HepG2 (cell line): Measurements from ENCODE around the gene AK3. TPM values are rescaled to one million over a fixed set of nuclear protein-coding genes. Genes with fewer than 3 reads are reported as not detected.

Experiments
- ERF ChIP-seq: IDR thresholded peaks from 2 replicates; pipeline ENCODE4 v1.6.1; 2018; ENCODE audit warnings: missing biosample characterization, missing genetic modification reagents
- KMT2B ChIP-seq: IDR thresholded peaks from 2 replicates; pipeline ENCODE4 v1.6.1; 2016; ENCODE audit warnings: missing genetic modification reagents, missing compliant biosample characterization
- SKI ChIP-seq: fragments of 450-650 bp; IDR thresholded peaks from one replicate; pipeline ENCODE4 v1.6.1; 2018; ENCODE audit warnings: mild to moderate bottlenecking; ENCODE audit not compliant: partially characterized antibody
- YEATS4 ChIP-seq: sonication (generic); formaldehyde crosslinking; IDR thresholded peaks from 2 replicates; pipeline ENCODE4 v1.4.0; 2020; ENCODE audit warnings: missing genetic modification reagents, borderline replicate concordance
- ZBTB1 ChIP-seq: sonication (generic); formaldehyde crosslinking; IDR thresholded peaks from 2 replicates; pipeline ENCODE4 v1.4.0; 2020; ENCODE audit warnings: missing genetic modification reagents, borderline replicate concordance
- ZBTB42 ChIP-seq: sonication (generic); formaldehyde crosslinking; IDR thresholded peaks from 2 replicates; pipeline ENCODE4 v1.5.0; 2020; ENCODE audit warnings: mild to moderate bottlenecking, missing genetic modification reagents
- ZNF552 ChIP-seq: sonication (generic); formaldehyde crosslinking; IDR thresholded peaks from 2 replicates; pipeline ENCODE4 v1.9.0; 2022; ENCODE audit warnings: missing genetic modification reagents, mild to moderate bottlenecking, borderline replicate concordance
- polyA plus RNA-seq, 8 experiments: library from polyadenylated mRNA; depleted of rRNA in 3 of 8; stranded (reverse) in 7 of 8; unstranded in 1 of 8; fragments of >200 nt; fragmentation: Illumina TruSeq in 4 of 8; extraction: Trizol in 4 of 8; gene quantifications; 2 replicates each; pipeline versions ENCODE4 v1.2.1 to v1.2.3, GENCODE V29; 2011 to 2016; ENCODE audit warnings: low read depth in 4 of 8, missing spikeins in 1 of 8, mixed read lengths in 1 of 8; ENCODE audit not compliant: insufficient read depth in 1 of 8
- total RNA-seq, 5 experiments: library from RNA; depleted of rRNA; stranded (reverse); fragments of >200 nt; fragmentation: Illumina TruSeq; extraction: Trizol; gene quantifications; 2 replicates each; pipeline ENCODE4 v1.2.3, GENCODE V29; 2016; ENCODE audit warnings: low read depth in 1 of 5
- TF ChIP-seq, protein P1 (sequence below): sonication (generic); formaldehyde crosslinking; IDR thresholded peaks from 2 replicates; pipeline ENCODE4 v1.4.0; 2020; ENCODE audit warnings: missing genetic modification reagents
- TF ChIP-seq, protein P2 (sequence below): sonication (generic); formaldehyde crosslinking; IDR thresholded peaks from 2 replicates; pipeline ENCODE4 v1.5.0; 2020; ENCODE audit warnings: mild to moderate bottlenecking, missing genetic modification reagents, borderline replicate concordance

The AK3 gene
- total and polyA plus RNA-seq, 2 of the 13 experiments (the other 11 are each of a cell fraction or from before 2014, with no cell fraction given), result 76.8 to 109 TPM

DNA sequence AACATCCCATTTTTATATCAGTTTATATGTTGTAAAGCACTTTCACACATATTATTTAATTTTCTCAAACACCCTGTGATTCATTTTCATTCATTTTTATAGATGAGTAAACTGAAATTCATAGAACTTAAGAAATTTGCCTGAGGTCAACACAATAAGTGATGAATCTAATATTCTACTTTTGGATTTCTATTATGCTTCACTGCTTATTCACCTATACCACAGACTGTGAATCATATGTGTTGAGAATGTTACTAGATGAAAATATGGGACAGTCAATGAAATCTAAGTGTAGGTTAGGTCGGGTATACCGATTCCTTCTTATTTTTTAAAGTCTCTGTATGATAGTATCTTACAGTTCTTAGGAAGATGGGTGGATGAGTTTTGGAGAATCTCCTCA is 36.9 kb downstream of the AK3 start (continued):
- TF ChIP-seq, protein P1, sequence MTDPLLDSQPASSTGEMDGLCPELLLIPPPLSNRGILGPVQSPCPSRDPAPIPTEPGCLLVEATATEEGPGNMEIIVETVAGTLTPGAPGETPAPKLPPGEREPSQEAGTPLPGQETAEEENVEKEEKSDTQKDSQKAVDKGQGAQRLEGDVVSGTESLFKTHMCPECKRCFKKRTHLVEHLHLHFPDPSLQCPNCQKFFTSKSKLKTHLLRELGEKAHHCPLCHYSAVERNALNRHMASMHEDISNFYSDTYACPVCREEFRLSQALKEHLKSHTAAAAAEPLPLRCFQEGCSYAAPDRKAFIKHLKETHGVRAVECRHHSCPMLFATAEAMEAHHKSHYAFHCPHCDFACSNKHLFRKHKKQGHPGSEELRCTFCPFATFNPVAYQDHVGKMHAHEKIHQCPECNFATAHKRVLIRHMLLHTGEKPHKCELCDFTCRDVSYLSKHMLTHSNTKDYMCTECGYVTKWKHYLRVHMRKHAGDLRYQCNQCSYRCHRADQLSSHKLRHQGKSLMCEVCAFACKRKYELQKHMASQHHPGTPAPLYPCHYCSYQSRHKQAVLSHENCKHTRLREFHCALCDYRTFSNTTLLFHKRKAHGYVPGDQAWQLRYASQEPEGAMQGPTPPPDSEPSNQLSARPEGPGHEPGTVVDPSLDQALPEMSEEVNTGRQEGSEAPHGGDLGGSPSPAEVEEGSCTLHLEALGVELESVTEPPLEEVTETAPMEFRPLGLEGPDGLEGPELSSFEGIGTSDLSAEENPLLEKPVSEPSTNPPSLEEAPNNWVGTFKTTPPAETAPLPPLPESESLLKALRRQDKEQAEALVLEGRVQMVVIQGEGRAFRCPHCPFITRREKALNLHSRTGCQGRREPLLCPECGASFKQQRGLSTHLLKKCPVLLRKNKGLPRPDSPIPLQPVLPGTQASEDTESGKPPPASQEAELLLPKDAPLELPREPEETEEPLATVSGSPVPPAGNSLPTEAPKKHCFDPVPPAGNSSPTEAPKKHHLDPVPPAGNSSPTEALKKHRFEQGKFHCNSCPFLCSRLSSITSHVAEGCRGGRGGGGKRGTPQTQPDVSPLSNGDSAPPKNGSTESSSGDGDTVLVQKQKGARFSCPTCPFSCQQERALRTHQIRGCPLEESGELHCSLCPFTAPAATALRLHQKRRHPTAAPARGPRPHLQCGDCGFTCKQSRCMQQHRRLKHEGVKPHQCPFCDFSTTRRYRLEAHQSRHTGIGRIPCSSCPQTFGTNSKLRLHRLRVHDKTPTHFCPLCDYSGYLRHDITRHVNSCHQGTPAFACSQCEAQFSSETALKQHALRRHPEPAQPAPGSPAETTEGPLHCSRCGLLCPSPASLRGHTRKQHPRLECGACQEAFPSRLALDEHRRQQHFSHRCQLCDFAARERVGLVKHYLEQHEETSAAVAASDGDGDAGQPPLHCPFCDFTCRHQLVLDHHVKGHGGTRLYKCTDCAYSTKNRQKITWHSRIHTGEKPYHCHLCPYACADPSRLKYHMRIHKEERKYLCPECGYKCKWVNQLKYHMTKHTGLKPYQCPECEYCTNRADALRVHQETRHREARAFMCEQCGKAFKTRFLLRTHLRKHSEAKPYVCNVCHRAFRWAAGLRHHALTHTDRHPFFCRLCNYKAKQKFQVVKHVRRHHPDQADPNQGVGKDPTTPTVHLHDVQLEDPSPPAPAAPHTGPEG (CRISPR knock-in tag), result no peak
- TF ChIP-seq, protein P2, sequence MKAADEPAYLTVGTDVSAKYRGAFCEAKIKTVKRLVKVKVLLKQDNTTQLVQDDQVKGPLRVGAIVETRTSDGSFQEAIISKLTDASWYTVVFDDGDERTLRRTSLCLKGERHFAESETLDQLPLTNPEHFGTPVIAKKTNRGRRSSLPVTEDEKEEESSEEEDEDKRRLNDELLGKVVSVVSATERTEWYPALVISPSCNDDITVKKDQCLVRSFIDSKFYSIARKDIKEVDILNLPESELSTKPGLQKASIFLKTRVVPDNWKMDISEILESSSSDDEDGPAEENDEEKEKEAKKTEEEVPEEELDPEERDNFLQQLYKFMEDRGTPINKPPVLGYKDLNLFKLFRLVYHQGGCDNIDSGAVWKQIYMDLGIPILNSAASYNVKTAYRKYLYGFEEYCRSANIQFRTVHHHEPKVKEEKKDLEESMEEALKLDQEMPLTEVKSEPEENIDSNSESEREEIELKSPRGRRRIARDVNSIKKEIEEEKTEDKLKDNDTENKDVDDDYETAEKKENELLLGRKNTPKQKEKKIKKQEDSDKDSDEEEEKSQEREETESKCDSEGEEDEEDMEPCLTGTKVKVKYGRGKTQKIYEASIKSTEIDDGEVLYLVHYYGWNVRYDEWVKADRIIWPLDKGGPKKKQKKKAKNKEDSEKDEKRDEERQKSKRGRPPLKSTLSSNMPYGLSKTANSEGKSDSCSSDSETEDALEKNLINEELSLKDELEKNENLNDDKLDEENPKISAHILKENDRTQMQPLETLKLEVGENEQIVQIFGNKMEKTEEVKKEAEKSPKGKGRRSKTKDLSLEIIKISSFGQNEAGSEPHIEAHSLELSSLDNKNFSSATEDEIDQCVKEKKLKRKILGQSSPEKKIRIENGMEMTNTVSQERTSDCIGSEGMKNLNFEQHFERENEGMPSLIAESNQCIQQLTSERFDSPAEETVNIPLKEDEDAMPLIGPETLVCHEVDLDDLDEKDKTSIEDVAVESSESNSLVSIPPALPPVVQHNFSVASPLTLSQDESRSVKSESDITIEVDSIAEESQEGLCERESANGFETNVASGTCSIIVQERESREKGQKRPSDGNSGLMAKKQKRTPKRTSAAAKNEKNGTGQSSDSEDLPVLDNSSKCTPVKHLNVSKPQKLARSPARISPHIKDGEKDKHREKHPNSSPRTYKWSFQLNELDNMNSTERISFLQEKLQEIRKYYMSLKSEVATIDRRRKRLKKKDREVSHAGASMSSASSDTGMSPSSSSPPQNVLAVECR (CRISPR knock-in tag), result no peak
- TF ChIP-seq SKI, result no peak
- no peak for TF ChIP-seq ZNF552
- TF ChIP-seq ZBTB42 (CRISPR knock-in tag), result no peak
- TF ChIP-seq KMT2B (CRISPR knock-in tag), result no peak
- no peak for TF ChIP-seq YEATS4 (CRISPR knock-in tag)
- TF ChIP-seq ZBTB1 (CRISPR knock-in tag), result no peak
- no peak for TF ChIP-seq ERF (CRISPR knock-in tag)
